Memory B cell (primary cell): Measurements from ENCODE around the gene CSNK2A1.
"Not testable (repeated sequence)": the region's sequence is repeated elsewhere in the genome, so short reads cannot be mapped to it uniquely, and the experiment has no call there.

Source experiments
- ATAC-seq: fragments of 150-1000 bp; cut with Tn5 transposase; 2 replicates; pipeline ENCODE4 v1.10.0; 2021; ENCODE audit warnings: low read depth, mild to moderate bottlenecking, moderate library complexity
- DNase-seq, 2 donors: peaks; one replicate each; pipeline ENCODE4 v3.0.0; 2022; ENCODE audit warnings: low spot score in 2 of 2
- H3K27ac Mint-ChIP-seq: one replicate; pipeline ENCODE4 v1.8.0; 2022; ENCODE audit warnings: mild to moderate bottlenecking, moderate library complexity, mixed read lengths
- H3K27me3 Mint-ChIP-seq: one replicate; pipeline ENCODE4 v1.8.0; 2022; ENCODE audit warnings: mixed read lengths
- H3K36me3 Mint-ChIP-seq: one replicate; pipeline ENCODE4 v1.8.0; 2022; ENCODE audit warnings: mild to moderate bottlenecking, mixed read lengths
- H3K4me1 Mint-ChIP-seq: one replicate; pipeline ENCODE4 v1.8.0; 2022; ENCODE audit warnings: mixed read lengths
- H3K4me3 Mint-ChIP-seq: one replicate; pipeline ENCODE4 v1.8.0; 2022; ENCODE audit warnings: mild to moderate bottlenecking, moderate library complexity, mixed read lengths
- H3K9me3 Mint-ChIP-seq: one replicate; pipeline ENCODE4 v1.8.0; 2022; ENCODE audit warnings: mixed read lengths

The CSNK2A1 gene

DNA sequence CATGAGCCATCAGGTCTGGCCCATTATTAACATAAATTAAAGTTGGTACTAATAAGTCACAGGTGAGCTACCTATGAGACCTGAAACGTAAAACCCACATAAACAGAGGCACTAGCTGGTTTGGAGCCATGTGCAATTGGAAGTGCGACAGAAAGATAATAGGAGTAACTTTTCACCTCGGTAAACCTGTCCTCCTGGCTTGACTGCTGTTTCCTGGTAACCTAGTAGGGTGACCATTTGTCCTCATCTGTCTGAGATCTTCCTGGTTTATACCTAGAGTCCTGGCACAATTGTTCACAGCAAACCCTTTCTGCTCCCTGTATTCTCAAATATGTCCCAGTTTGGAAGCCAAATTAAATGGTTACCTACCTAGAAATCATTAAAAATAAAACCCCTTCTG is 88.6 kb downstream of the CSNK2A1 start:
- H3K36me3 Mint-ChIP-seq, result no peaks in the 10 kb centered on the region
- H3K9me3 Mint-ChIP-seq, result no peaks in the 10 kb centered on the region
- no peak for ATAC-seq
- H3K4me3 Mint-ChIP-seq, result no peak overlapping the region
- DNase-seq, result no peak
- H3K27me3 Mint-ChIP-seq, result no peaks in the 10 kb centered on the region
- no peak overlapping the region for H3K27ac Mint-ChIP-seq
- H3K4me1 Mint-ChIP-seq, result peaks cover 9% of the 10 kb centered on the region

DNA sequence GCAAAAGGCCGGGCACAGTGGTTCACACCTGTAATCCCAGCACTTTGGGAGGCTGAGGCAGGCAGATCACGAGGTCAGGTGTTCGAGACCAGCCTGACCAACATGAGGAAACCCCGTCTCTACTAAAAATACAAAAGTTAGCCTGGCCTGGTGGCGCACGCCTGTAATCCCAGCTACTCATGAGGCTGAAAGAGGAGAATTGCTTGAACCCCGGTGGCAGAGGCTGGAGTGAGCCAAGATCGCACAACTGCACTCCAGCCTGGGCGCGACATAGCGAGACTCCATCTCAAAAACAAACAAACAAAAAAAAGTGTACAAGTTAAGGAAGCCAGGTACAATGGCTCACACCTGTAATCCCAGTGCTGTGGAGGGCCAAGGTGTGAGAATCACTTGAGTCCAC is 91.6 kb downstream of the CSNK2A1 start:
- H3K4me3 Mint-ChIP-seq, H3K36me3 Mint-ChIP-seq, H3K27ac Mint-ChIP-seq, H3K9me3 Mint-ChIP-seq, H3K4me1 Mint-ChIP-seq, ATAC-seq, DNase-seq, H3K27me3 Mint-ChIP-seq: not testable (repeated sequence)

DNA sequence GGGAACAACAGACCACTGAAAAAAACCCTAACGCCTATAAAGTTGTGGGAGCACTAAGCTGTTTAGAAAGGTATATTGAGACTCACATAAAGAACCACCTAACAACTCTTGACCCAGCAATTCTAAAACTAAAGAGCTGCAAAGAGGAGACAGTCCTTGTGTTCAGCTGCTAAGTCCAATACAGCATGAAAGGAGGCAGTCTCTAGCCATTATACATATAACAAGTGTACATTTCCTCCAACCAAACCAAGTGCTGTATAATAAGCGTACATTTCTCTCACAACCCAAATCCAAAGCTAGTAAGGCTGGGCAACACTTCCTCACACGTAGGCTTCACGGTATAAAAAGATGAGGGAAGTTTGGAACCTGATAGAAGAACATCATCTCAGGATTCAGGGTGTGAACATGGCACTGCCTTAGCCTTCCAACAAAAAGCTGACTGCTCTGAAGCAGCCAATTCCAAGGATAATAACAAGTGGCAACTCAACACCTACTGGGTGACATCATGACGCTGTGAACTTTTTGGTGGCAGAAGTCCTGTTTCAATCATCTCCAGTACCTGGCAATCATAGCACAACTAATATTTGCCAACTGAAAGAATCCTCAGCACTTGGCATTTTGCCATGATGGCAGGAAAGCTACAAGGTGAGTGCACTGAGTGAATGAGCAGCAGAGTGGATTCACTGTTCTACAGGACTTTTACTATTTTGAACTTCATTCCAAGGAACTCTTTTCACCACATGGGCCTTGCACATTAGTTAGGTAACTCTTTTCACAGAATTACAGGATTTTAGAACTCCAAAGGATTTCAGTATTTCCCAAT is 97.9 kb downstream of the CSNK2A1 start:
- no peak for ATAC-seq
- Mint-ChIP-seq H3K4me3 (no peak overlapping the region), H3K9me3 (no peaks in the 10 kb centered on the region), H3K36me3 (peaks cover 24% of the 10 kb centered on the region), H3K27ac (no peak overlapping the region), H3K27me3 (no peaks in the 10 kb centered on the region), H3K4me1 (peaks cover 4% of the 10 kb centered on the region)
- no peak for DNase-seq

DNA sequence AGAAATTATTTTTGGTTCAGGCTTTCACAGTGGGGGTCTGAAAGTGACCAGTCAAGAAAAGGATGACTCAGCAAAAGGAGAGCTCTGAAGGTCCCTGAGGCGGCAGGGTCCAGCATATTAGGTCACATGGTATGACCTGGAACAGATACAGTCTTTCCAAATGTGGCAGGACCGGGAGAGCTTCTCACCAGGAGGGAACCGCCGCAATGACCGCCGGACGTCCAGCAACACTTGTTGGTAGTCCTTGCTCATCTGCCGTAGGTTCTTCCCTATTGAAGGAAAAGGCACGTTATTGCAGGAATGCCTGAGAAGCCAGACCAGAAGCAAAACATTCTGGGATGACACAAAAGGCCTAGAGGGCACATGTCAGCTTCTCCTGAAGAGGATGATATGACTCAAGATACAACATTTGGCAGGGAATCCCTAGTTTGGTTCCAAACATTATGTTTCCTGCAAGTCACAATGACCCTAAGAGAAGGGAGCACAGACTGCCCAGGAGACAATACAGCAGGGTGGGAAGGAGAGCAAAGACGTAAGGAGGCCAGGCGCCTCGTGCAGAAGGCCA is 98.6 kb downstream of the CSNK2A1 start:
- DNase-seq, result no peak
- Mint-ChIP-seq H3K9me3 (no peaks in the 10 kb centered on the region), H3K27me3 (no peaks in the 10 kb centered on the region), H3K4me1 (peaks cover 5% of the 10 kb centered on the region), H3K4me3 (no peak overlapping the region), H3K36me3 (peaks cover 27% of the 10 kb centered on the region), H3K27ac (no peak overlapping the region)
- no peak for ATAC-seq

DNA sequence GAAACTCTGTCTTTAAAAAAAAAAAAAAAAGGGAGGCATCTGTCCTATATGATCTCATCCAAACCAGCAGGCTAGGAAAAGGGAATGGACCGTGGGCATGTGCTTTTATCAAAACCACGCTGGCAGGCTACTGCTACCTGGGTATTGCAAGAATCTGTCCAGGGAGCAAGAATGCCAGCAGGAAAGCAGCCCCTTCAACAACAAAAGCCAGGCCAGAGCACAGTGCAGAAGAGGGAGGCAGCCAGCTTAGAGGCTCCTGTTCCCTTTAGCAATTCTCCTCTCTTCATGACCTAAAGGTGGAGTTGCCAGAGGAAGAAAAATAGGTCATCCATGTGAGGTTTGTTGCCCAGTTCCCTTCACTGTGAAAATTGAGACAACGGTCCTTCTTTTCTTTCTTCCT is 99.5 kb downstream of the CSNK2A1 start:
- H3K4me3 Mint-ChIP-seq, result no peak overlapping the region

DNA sequence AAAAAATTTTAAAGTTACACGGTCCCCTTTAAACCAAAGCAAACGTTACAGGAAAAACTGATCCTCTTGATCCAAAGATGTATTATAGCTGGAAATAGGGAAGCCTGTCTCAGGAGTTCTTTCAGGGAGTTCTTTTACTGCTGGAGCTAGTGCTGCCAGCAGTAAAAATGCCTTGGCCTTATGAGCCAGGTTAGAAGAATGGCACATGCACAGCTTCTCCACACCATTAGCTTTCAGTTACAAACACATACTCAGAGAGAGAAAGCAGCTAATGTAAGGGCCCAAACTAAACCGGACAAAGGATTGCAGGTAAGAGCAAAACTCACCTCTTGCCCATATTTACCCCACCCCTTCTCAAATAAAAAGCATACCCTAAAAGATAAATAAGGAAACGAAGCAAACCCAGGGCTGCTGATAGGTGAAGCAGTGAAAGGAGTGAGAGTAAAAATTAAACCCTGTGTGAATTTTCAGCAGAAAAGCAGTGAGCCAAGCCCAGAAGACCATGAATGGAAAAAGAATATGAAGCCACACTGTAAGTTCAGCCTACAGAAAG is 100.3 kb downstream of the CSNK2A1 start:
- H3K4me3 Mint-ChIP-seq, result no peak overlapping the region
- H3K4me1 Mint-ChIP-seq, result peaks cover 16% of the 10 kb centered on the region
- no peak for ATAC-seq
- no peak for DNase-seq
- H3K9me3 Mint-ChIP-seq, result no peaks in the 10 kb centered on the region
- H3K36me3 Mint-ChIP-seq, result peaks cover 29% of the 10 kb centered on the region
- H3K27me3 Mint-ChIP-seq, result no peaks in the 10 kb centered on the region
- H3K27ac Mint-ChIP-seq, result no peak overlapping the region

More for the DNA sequence above, 99.5 kb downstream of the CSNK2A1 start:
- no peak for DNase-seq
- Mint-ChIP-seq H3K36me3 (peaks cover 29% of the 10 kb centered on the region), H3K27ac (no peak overlapping the region), H3K9me3 (no peaks in the 10 kb centered on the region), H3K27me3 (no peaks in the 10 kb centered on the region), H3K4me1 (peaks cover 9% of the 10 kb centered on the region)
- no peak for ATAC-seq

DNA sequence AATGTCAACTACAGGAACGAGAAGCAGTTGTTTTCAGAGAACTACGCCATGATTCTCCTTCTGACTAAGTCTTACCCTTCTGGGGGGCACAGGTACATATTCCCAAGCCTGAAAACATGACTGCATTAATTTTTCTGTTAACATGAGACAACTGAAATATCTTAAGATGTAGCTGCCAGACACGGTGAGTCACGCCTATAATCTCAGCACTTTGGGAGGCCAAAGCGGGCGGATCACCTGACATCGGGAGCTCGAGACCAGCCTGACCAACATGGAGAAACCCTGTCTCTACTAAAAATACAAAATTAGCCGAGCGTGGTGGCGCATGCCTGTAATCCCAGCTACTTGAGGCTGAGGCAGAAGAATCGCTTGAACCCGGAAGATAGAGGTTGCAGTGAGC is 103.0 kb downstream of the CSNK2A1 start:
- H3K27ac Mint-ChIP-seq, result no peak overlapping the region
- DNase-seq, result no peak
- peaks cover 33% of the 10 kb centered on the region for H3K36me3 Mint-ChIP-seq
- H3K27me3 Mint-ChIP-seq, result no peaks in the 10 kb centered on the region
- no peaks in the 10 kb centered on the region for H3K9me3 Mint-ChIP-seq
- H3K4me3 Mint-ChIP-seq, result no peak overlapping the region
- H3K4me1 Mint-ChIP-seq, result peaks cover 26% of the 10 kb centered on the region
- ATAC-seq, result no peak

DNA sequence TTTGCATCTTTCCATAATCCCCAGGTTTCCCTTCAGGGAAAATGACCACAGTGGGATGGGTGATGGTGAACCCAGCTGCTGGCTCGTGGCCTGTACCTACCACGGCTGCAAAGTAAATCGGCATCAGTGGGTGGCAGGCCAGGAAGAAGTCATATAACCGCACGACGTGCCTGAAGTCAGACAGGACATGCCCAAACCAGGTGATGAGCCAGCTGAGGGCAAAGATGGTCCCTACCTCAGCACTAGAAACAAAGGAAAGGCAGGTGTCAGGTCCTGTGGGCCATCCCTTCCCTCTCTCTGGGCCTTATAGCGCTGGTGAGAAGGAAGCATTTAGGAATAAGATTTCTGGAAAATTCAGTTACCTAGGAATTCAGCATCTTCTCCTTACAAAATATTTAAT is 103.4 kb downstream of the CSNK2A1 start:
- Mint-ChIP-seq H3K4me1 (peaks cover 26% of the 10 kb centered on the region), H3K36me3 (peaks cover 32% of the 10 kb centered on the region), H3K27me3 (no peaks in the 10 kb centered on the region), H3K27ac (peak overlapping the region; percentile 60), H3K9me3 (no peaks in the 10 kb centered on the region), H3K4me3 (no peak overlapping the region)
- ATAC-seq, result no peak
- no peak for DNase-seq

DNA sequence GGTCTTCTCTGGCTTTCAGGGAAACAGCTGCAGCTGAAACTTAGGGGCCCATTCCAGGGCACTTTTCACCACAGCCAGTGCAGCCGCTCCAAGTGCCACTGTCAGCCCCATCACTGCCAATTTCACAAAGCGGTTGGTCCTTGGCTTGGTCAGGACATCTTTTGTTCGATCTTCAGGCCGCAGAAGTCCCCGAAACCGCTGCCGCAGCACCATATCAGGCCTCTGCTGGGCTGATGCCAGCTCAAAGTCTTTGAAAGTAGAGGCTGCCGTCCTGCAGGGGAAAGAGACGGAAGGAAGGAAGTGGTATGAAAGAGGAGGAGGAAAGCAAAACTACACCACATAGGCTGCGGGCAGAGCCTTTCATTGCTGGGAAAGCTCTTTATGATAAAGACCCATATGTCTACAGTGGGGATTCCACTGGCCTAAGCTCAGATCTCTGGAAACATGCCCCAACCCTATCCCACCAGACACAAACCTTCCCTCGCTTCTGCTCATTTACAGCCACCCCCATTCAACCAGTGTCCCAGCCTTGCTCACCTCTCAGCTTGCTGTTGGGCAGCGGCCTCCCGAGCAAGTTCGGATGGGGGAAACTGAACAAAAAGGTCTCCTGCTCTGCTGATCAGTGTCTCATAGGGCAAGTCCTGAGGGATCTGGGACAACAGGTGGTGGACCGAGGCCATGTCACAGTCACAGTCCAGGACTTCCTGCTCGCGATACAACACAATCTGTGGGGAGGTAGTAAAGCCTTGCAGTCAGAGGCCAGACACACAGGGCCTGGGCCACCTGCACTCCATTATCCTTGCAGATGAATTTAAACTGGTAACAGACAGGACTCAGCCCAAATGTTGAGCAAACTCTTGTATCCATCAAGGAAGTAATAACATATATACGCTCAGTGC is 104.8 kb downstream of the CSNK2A1 start:
- Mint-ChIP-seq H3K9me3 (no peaks in the 10 kb centered on the region), H3K27me3 (no peaks in the 10 kb centered on the region), H3K4me3 (peak overlapping the region; percentile 74), H3K27ac (peak overlapping the region; percentile 60), H3K4me1 (peaks cover 26% of the 10 kb centered on the region), H3K36me3 (peaks cover 27% of the 10 kb centered on the region)
- DNase-seq (no peak), ATAC-seq (peak; percentile 84)

DNA sequence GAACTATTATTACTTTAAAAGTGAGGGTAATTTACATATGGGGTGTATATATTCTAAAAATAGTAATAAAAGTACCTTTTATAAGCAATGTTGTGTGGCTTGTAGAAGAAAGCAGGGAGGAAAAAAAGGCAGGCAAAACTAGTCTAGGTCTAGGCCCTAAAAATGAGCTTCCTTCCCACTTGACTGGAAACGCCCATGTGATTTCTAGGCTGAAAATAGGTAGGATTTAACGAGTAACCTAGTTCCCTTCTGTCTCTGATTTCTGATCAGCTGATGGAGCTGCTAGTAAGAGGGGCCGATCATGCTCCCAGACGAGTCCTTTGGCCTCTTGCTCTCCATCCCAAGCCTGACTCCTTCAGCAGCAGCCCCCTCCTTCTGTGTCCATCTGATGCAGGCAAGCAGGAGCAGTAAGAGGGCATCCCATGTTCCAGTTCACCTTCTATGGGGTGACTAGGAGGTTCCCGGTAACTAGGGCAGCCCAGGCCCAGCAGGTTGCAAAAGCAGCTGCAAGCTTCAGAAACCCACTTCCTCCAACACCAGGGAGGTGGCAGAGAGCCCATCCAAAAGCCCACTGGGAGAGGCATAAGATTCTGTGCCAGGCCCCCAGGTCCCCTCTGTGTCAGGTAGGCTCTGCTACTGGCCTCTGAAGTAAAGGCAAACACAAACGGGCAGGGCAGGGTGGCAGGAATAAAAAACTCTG is 105.7 kb downstream of the CSNK2A1 start:
- Mint-ChIP-seq H3K4me1 (peaks cover 34% of the 10 kb centered on the region), H3K9me3 (no peaks in the 10 kb centered on the region), H3K27ac (peak overlapping the region; percentile 63), H3K36me3 (peaks cover 21% of the 10 kb centered on the region), H3K27me3 (no peaks in the 10 kb centered on the region), H3K4me3 (peak overlapping the region; percentile 74)
- DNase-seq, result no peak
- no peak for ATAC-seq

DNA sequence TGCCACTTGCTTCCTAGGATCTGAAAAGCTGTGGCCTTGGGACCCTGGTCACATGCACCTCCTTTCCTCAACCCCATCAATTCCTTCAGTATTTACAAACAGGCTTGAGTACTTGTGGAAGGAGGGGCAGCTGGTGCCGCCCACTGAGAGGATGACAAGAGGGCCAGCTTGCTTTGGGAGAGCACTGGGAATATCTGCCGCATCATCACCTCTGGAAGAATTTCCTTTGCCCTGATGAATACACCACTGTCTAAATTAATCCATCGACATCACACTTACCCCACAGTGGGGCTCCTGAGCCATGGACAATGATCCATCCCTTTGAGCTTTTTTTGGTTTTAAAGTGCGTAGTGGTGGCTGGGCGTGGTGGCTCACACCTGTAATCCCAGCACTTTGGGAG is 107.1 kb downstream of the CSNK2A1 start:
- H3K4me3 Mint-ChIP-seq, result no peak overlapping the region

DNA sequence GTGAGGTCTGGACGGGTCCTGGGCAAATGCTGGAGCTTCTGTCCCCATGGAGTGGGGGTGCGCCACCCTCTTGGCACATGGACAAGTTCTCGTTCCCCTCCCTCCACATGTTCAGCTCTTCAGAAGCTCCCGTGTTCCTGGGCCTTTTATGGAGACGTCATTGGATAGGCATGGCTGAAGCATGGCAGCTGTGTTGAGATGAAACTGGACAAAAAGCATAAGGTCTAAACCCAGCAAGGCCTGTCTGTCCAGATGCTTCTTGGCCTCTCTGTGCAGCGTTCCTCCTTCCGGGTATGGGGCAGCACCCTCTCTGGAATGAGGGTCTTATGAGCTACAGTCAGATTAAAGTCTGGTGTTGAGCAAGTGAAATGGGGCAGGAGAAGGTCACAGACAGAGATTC is 108.0 kb downstream of the CSNK2A1 start:
- no peak for DNase-seq
- no peak for ATAC-seq
- Mint-ChIP-seq H3K4me1 (peaks cover 39% of the 10 kb centered on the region), H3K27ac (no peak overlapping the region), H3K4me3 (no peak overlapping the region), H3K27me3 (no peaks in the 10 kb centered on the region), H3K9me3 (no peaks in the 10 kb centered on the region), H3K36me3 (peaks cover 15% of the 10 kb centered on the region)

More for the DNA sequence above, 107.1 kb downstream of the CSNK2A1 start:
- DNase-seq, result no peak
- ATAC-seq, result no peak
- Mint-ChIP-seq H3K9me3 (no peaks in the 10 kb centered on the region), H3K27ac (no peak overlapping the region), H3K27me3 (no peaks in the 10 kb centered on the region), H3K36me3 (peaks cover 18% of the 10 kb centered on the region), H3K4me1 (peaks cover 36% of the 10 kb centered on the region)

DNA sequence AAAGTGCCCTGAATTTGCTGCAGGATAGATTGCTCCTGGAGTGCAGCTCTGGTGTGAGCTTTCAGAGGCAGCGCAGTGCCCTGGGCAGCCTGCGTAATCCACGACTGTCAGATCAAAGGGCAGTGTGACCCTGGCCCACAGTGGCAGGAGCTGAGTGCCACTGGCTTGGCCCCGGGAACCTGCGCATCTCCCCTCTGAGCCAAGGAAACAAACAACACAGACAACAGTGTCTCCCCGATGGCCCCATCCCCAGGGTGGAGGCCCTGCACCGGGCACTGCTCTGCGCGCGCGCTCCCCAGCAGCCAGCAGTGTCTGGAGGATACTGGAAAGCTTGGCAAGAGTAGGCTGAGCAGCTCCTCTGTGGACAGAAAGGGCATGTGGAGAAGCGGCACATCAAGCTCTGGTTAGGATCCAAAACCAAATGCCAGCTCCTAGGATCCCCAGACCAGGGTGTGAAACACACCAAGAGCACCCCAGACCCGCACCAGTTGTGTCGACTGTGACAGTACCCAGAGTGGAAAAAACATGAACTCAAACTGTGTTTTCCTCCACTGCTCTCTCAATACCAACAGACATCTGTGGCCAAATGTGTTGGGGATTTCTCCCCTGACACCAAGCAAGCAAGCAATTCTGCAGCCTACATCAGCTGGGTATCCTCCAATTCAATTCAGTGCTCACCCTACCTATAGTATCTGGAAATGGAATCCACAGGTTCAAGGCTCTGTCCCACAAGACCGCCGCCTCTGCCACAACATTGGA is 108.8 kb downstream of the CSNK2A1 start:
- Mint-ChIP-seq H3K27ac (no peak overlapping the region), H3K27me3 (no peaks in the 10 kb centered on the region), H3K36me3 (peaks cover 11% of the 10 kb centered on the region), H3K4me1 (peaks cover 37% of the 10 kb centered on the region), H3K9me3 (no peaks in the 10 kb centered on the region), H3K4me3 (no peak overlapping the region)
- DNase-seq, result no peak
- no peak for ATAC-seq
